KBM-7 (cell line): Measurements from ENCODE around the gene TUT4.
A peak's percentile ranks its signal among the peaks of the same experiment; 100 is the strongest.

Experiments
- DNase-seq: peaks from one replicate; pipeline ENCODE4 v3.0.0-alpha.2; 2015
- in situ Hi-C: fragments of 300-500 bp; cut with MboI; formaldehyde crosslinking; loops from 2 replicates; pipeline ENCODE4 v1.14.3; 2020; ENCODE audit warnings: low sequenced_read_pairs, low pct_unique_long_range_greater_than_20kb, mixed read lengths

Gene TUT4

DNA sequence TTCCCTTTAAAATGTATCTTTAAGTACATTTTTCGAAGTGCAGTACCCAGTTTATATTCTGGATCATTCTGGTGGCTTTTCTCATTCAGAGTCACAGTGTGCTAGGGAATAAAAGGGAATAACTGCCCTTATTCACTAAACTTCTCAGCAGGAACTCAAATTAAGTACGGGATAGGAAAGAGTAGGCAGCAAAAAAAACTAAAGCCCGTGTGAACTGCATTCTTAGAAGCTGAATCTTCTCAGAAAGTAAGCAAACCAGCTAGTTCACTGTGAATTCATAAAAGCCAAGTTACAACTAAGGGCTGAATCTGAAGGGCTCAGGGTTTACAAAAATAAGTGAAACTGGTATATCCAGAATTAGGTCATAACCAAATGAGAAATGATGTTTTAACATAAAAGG lies 126.5 kb downstream of the TUT4 start:
- no peak for DNase-seq
- in situ Hi-C loops, result no loop called here

GRCh38 chr1:52424813-52425212 lies 128.1 kb downstream of the TUT4 start:
- no peak for DNase-seq
- in situ Hi-C loops, result loop anchor here (25.0 kb wide), 1 partner anchor 262 kb away; the partner anchor contains the start of gene COA7

DNA sequence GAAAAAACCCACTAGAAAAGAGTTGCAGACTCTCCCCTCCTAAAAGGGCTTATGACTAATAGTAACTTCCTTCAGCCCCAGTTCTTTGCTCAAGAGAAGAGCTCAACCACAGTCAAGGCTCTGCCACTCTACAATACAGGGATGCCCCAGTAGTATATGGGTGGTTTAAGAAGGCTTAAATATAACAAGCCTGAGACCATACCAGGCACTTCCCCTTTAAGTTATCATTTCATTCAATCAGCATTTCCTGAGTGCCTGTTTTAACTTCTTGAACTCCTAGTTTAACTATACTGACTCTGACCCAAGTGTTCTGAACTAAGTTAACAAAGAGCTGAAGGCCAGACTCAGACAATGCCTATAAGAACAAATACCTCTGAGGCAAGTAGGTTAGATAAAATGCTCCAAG lies 128.7 kb downstream of the TUT4 start:
- DNase-seq, result peak; percentile 76
- in situ Hi-C loops, result loop anchor here (25.0 kb wide), 1 partner anchor 263 kb away; the partner anchor contains the start of gene COA7

DNA sequence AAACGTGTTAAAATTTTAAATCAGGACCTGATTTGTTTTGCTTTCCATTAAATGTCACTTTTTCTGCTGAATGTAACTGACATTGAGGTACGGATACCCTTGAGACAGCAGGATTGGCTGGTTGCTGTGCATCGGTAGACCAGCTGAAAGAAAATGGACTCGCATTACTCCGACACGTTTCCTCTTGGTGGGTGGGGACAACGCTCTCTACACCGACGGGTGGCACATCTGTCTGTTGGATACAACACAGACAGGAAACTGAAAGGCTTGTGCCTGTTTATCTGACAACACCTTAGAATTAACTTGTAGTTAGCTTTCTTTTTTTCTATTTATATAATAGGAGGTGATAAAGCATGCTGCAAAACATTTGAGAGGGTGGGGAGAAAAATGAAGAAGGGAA lies 129.1 kb downstream of the TUT4 start:
- in situ Hi-C loops, result loop anchor here (25.0 kb wide), 1 partner anchor 264 kb away; the partner anchor contains the start of gene COA7
- peak; percentile 39 for DNase-seq

- in situ Hi-C loops, result loop anchor here (25.0 kb wide), 1 partner anchor 264 kb away; the partner anchor contains the start of gene COA7
- no peak for DNase-seq
These were observed 129.8 kb downstream of the TUT4 start for GRCh38 chr1:52423055-52423454.

DNA sequence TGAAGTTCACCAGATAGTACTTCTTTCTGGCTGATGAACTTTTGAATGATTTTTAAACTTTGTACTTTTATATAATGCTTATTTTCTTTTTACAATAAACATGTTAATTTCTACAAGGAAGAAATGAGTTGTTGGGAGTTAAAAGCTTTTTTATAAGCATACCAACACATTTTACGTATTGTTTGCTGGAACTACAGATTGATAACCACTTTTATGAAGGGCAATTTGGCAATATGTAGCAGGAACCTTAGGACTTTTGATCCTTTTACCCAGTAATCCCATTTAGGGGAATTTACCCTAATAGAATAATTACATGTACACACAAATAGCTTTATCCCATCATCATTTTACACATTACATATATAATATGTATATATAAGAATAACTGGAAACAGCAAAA lies 132.2 kb downstream of the TUT4 start:
- DNase-seq, result no peak
- in situ Hi-C loops, result loop anchor here (25.0 kb wide), 1 partner anchor 267 kb away; the partner anchor contains the start of gene COA7

- in situ Hi-C loops, result loop anchor here (25.0 kb wide), 1 partner anchor 270 kb away; the partner anchor contains the start of gene COA7
- no peak for DNase-seq
These were observed 136.1 kb downstream of the TUT4 start for GRCh38 chr1:52416811-52417210.

GRCh38 chr1:52414942-52415341 lies 137.9 kb downstream of the TUT4 start:
- no peak for DNase-seq
- in situ Hi-C loops, result loop anchor here (25.0 kb wide), 1 partner anchor 272 kb away; the partner anchor contains the start of gene COA7

- no peak for DNase-seq
- in situ Hi-C loops, result loop anchor here (25.0 kb wide), 1 partner anchor 274 kb away; the partner anchor contains the start of gene COA7
These were observed 139.4 kb downstream of the TUT4 start for GRCh38 chr1:52413410-52413989.

DNA sequence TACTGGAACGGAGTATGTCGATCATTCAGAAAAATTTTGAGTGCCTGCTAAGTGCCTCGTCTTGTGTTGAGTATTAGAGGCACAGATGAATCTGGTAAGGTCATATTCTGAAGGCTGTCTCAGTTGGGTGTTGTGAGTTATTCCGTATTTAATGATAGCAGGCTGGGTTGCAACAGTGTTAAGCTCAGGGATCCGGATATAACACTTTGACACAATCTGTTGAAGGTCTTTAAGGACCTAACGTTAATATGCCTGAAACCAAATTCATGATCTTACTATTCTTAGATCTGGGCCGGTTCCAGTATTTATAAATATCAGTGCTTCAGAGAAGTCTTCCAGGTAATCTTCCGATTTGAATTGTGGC lies 147.9 kb downstream of the TUT4 start:
- in situ Hi-C loops, result loop anchor here (25.0 kb wide), 1 partner anchor 282 kb away; the partner anchor contains the start of gene COA7
- DNase-seq, result no peak

DNA sequence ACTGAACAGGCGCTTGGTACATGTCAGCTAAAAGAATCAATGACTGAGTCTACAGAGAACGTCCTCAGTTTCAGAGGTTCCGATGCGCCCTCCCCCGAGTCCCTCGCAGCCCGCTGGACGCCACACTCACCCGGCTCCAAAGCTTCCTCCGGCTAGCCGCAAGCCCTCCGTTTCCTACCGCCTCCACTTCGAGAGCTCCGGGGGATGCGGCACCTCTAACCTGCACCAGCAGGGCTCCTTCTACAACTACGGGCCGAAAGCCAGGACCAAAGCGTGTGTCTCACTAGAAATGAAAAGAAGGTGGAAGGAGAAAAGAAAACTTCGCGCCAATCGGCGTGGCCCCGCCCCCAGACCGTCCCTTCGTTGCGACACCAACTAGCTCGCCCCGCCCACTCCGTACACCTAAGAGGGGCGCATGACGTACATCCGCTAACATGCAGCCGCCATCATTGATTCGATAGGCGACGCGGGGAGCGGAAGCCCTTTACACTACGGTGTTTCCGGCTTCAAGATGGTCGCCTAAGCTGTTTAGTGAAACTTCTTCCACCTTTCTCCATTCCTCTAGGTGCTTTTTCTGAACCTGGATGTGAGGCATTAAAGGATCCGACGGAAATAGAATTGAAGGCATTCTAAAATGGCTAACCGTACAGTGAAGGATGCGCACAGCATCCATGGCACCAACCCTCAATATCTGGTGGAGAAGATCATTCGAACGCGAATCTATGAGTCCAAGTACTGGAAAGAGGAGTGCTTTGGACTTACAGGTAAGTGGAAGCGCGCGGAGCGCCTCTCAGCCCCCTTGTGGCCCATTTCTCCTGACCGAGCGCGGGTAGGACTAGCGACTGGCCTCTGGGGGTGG lies 148.5 kb downstream of the TUT4 start, which contains the start of the genes ORC1 and PRPF38A:
ORC1 (minus strand) TSS at position 308 of the 859 bp plus-strand sequence. CDS start 2,200 bp downstream, outside the sequence.
PRPF38A (plus strand) TSS at position 487 of the 859 bp plus-strand sequence; CDS start at position 635, 148 bp downstream.
- peak; percentile 97 for DNase-seq
- in situ Hi-C loops, result loop anchor here (25.0 kb wide), 1 partner anchor 283 kb away; the partner anchor contains the start of gene COA7

GRCh38 chr1:52403566-52404115 lies 149.3 kb downstream of the TUT4 start:
- in situ Hi-C loops, result loop anchor here (25.0 kb wide), 1 partner anchor 284 kb away; the partner anchor contains the start of gene COA7
- DNase-seq, result peak; percentile 79

DNA sequence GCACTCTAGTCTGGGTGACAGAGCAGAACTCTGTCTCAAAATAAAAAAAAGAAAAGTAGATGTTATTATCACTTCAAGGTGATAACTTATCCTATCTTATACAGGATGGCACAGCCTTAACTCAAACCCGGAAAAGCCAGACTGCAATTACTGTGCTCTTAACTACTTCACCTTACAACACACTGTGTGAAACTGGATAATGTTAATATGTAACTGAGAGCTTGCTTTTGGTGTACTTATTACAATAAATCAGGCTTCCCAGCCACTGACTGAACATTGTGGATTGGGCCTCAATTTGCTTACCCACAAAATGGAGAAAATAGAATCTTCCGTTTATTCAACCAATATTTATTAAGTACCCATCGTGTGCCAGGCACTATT lies 150.0 kb downstream of the TUT4 start:
- no peak for DNase-seq
- in situ Hi-C loops, result loop anchor here (25.0 kb wide), 1 partner anchor 284 kb away; the partner anchor contains the start of gene COA7

DNA sequence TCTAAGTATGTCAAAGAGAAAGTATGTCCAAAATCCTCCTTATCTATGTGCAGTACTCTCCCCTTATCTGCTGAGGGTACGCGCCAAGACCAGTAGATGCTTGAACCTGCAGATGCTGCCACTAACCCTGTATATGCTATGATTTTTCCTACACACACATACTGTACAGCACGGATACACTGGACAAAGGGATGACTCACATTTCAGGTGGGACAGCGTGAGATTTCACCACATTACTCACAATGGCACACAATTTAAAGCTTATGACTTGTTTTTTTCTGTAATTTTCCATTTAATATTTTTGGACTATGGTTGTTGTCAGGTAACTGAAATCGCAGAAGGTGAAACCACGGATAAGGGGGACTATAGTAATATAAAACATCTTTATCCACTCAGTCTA lies 152.8 kb downstream of the TUT4 start:
- in situ Hi-C loops, result loop anchor here (25.0 kb wide), 1 partner anchor 287 kb away; the partner anchor contains the start of gene COA7
- DNase-seq, result no peak

- in situ Hi-C loops, result loop anchor here (25.0 kb wide), 1 partner anchor 288 kb away; the partner anchor contains the start of gene COA7
- no peak for DNase-seq
These were observed 153.3 kb downstream of the TUT4 start for GRCh38 chr1:52399629-52400028.

GRCh38 chr1:52393174-52393573 lies 159.7 kb downstream of the TUT4 start:
- no peak for DNase-seq
- in situ Hi-C loops, result no loop called here

- in situ Hi-C loops, result no loop called here
- no peak for DNase-seq
These were observed 166.4 kb downstream of the TUT4 start for GRCh38 chr1:52386458-52386857.

DNA sequence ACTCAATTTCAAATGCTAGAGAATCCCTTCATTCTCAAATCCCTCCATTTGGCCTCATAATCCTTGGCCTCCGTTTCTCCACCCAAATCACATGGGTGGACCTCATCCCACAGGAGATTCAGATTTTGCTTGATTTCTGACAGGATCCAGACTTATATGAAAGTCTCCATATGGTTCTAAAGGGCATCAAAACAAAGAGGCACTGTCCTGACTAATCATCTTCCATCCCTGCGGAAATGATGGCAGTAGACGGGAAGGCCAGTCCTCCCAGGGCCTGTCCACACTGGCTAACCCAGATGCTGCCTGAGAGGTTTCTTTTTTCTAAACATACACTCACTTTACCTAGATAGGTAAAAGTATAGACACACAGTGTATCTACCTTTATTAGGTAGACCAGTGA lies 167.5 kb downstream of the TUT4 start:
- in situ Hi-C loops, result no loop called here
- DNase-seq, result no peak
